ENCODE measurements around the gene SEPSECS.

DNA sequence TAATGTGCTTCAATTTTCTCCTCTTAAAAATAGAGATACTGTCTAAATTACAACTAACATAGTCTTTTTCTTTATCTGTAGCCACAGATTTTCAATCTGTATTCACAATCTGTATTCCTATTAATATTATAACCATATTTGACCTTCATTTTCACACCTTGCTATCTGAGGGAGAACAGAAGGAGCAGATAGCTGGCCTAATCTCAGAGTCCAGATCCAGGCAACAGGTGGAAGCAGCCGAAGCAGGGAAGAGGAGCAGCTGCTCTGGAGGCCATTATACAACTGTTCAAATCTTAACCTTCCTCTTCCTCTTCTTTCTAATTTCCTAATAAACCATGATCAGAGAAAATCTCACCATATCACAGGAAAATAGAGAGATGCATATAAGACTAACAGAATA lies 14.2 kb downstream of the SEPSECS start:
- no peak for TF ChIP-seq EGR1 (IDR thresholded peaks at IDR 0.05)
- TF ChIP-seq, protein P1, sequence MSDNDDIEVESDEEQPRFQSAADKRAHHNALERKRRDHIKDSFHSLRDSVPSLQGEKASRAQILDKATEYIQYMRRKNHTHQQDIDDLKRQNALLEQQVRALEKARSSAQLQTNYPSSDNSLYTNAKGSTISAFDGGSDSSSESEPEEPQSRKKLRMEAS (IDR thresholded peaks at IDR 0.05): no peak
- TF ChIP-seq EP300 (IDR thresholded peaks at IDR 0.05; ENCODE audit: borderline replicate concordance): no peak
- no peak for TF ChIP-seq TCF12 (IDR thresholded peaks at IDR 0.05; ENCODE audit: low read depth)
- no peak for TF ChIP-seq TAF1 (IDR thresholded peaks at IDR 0.05; ENCODE audit: low read depth)
- TF ChIP-seq, protein P2, sequence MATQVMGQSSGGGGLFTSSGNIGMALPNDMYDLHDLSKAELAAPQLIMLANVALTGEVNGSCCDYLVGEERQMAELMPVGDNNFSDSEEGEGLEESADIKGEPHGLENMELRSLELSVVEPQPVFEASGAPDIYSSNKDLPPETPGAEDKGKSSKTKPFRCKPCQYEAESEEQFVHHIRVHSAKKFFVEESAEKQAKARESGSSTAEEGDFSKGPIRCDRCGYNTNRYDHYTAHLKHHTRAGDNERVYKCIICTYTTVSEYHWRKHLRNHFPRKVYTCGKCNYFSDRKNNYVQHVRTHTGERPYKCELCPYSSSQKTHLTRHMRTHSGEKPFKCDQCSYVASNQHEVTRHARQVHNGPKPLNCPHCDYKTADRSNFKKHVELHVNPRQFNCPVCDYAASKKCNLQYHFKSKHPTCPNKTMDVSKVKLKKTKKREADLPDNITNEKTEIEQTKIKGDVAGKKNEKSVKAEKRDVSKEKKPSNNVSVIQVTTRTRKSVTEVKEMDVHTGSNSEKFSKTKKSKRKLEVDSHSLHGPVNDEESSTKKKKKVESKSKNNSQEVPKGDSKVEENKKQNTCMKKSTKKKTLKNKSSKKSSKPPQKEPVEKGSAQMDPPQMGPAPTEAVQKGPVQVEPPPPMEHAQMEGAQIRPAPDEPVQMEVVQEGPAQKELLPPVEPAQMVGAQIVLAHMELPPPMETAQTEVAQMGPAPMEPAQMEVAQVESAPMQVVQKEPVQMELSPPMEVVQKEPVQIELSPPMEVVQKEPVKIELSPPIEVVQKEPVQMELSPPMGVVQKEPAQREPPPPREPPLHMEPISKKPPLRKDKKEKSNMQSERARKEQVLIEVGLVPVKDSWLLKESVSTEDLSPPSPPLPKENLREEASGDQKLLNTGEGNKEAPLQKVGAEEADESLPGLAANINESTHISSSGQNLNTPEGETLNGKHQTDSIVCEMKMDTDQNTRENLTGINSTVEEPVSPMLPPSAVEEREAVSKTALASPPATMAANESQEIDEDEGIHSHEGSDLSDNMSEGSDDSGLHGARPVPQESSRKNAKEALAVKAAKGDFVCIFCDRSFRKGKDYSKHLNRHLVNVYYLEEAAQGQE (IDR thresholded peaks at IDR 0.05; ENCODE audit: low read depth): no peak
- TF ChIP-seq YY1 (IDR thresholded peaks at IDR 0.05; ENCODE audit: low read depth): no peak
- TF ChIP-seq CEBPB (IDR thresholded peaks at IDR 0.05): no peak
- no peak for TF ChIP-seq ZBTB7A (IDR thresholded peaks at IDR 0.05; ENCODE audit: low read depth)
- TF ChIP-seq TEAD4 (IDR thresholded peaks at IDR 0.05): no peak
- TF ChIP-seq CREB1 (IDR thresholded peaks at IDR 0.05; ENCODE audit: low read depth): no peak
- no peak for TF ChIP-seq RAD21 (IDR thresholded peaks at IDR 0.05; ENCODE audit: low read depth)
